HEK293 (cell line): ENCODE measurements around the gene TSPAN9.

ENCODE experiments used
- PRDM1 ChIP-seq: fragments of 450-650 bp; formaldehyde crosslinking; IDR thresholded peaks from 2 replicates; pipeline ENCODE4; 2016; ENCODE audit warnings: missing biosample characterization, missing genetic modification characterization
- ZNF24 ChIP-seq: fragments of 450-650 bp; formaldehyde crosslinking; IDR thresholded peaks from 2 replicates; pipeline ENCODE4 v1.5.1; 2016; ENCODE audit warnings: missing biosample characterization, missing genetic modification characterization
- ZNF274 ChIP-seq, 2 experiments: fragments of 200-500 bp in 1 of 2; fragments of 450-650 bp in 1 of 2; sonication (Bioruptor generic) in 1 of 2; formaldehyde crosslinking in 1 of 2; IDR thresholded peaks; 2 replicates each; pipeline versions ENCODE4 v1.5.1 to v1.6.1; 2014 to 2016; ENCODE audit warnings: borderline replicate concordance in 1 of 2, inconsistent platforms in 1 of 2, low read length in 1 of 2, missing biosample characterization in 1 of 2, missing genetic modification characterization in 1 of 2
- ZNF600 ChIP-seq: fragments of 450-650 bp; formaldehyde crosslinking; IDR thresholded peaks from 2 replicates; pipeline ENCODE4 v1.5.1; 2016; ENCODE audit warnings: missing biosample characterization, missing genetic modification characterization
- ZNF629 ChIP-seq: fragments of 450-650 bp; formaldehyde crosslinking; IDR thresholded peaks from 2 replicates; pipeline ENCODE4 v1.5.1; 2017; ENCODE audit warnings: missing biosample characterization, missing genetic modification characterization
- TF ChIP-seq, protein P1 (sequence below): fragments of 450-650 bp; formaldehyde crosslinking; IDR thresholded peaks from 2 replicates; pipeline ENCODE4 v1.5.1; 2016; ENCODE audit warnings: missing biosample characterization, missing genetic modification characterization
- TF ChIP-seq, protein P2 (sequence below): fragments of 450-650 bp; formaldehyde crosslinking; IDR thresholded peaks from 2 replicates; pipeline ENCODE4 v1.5.1; 2016; ENCODE audit warnings: missing biosample characterization, missing genetic modification characterization

DNA sequence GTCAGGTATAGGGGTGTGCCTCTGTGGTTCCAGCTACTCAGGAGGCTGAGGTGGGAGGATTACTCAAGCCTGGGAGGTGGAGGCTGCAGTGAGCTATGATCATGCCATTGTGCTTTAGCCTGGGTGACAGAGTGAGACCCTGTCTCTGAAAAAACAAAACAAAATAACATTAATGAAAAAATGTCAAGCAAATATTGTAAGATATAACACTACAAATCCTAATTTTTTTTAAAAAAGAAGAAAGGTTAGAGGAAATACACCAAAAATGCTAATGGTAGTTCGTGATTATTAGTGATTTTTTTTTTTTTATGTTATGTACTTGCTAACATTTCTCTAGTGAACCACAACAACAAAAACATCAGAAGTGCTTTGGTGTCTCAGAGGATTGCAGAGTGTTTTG lies 47.7 kb downstream of the TSPAN9 start:
- TF ChIP-seq, protein P1, sequence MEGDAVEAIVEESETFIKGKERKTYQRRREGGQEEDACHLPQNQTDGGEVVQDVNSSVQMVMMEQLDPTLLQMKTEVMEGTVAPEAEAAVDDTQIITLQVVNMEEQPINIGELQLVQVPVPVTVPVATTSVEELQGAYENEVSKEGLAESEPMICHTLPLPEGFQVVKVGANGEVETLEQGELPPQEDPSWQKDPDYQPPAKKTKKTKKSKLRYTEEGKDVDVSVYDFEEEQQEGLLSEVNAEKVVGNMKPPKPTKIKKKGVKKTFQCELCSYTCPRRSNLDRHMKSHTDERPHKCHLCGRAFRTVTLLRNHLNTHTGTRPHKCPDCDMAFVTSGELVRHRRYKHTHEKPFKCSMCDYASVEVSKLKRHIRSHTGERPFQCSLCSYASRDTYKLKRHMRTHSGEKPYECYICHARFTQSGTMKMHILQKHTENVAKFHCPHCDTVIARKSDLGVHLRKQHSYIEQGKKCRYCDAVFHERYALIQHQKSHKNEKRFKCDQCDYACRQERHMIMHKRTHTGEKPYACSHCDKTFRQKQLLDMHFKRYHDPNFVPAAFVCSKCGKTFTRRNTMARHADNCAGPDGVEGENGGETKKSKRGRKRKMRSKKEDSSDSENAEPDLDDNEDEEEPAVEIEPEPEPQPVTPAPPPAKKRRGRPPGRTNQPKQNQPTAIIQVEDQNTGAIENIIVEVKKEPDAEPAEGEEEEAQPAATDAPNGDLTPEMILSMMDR = no peak
- TF ChIP-seq ZNF274 (IDR thresholded peaks at IDR 0.05; ENCODE audit: low read length) = no peak
- no peak for TF ChIP-seq ZNF274 (tag by site-specific recombination; IDR thresholded peaks at IDR 0.05; ENCODE audit: borderline replicate concordance)
- no peak for TF ChIP-seq ZNF24
- TF ChIP-seq, protein P2, sequence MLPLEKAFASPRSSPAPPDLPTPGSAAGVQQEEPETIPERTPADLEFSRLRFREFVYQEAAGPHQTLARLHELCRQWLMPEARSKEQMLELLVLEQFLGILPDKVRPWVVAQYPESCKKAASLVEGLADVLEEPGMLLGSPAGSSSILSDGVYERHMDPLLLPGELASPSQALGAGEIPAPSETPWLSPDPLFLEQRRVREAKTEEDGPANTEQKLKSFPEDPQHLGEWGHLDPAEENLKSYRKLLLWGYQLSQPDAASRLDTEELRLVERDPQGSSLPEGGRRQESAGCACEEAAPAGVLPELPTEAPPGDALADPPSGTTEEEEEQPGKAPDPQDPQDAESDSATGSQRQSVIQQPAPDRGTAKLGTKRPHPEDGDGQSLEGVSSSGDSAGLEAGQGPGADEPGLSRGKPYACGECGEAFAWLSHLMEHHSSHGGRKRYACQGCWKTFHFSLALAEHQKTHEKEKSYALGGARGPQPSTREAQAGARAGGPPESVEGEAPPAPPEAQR (tag by site-specific recombination) = no peak
- no peak for TF ChIP-seq ZNF629 (tag by site-specific recombination)
- TF ChIP-seq PRDM1 (tag by site-specific recombination) = no peak
- TF ChIP-seq ZNF600 (tag by site-specific recombination) = no peak
